K562 (cell line): Measurements from ENCODE around the gene HS3ST5. TPM values are rescaled to one million over a fixed set of nuclear protein-coding genes. Genes with fewer than 3 reads are reported as not detected.

Experiments
- ATAC-seq: fragments of 200-7000 bp; cut with Tn5 transposase; 3 replicates; pipeline ENCODE4 v1.9.1; 2020; ENCODE audit warnings: moderate library complexity
- BruUV-seq: library from RNA; stranded (reverse); fragments of 400-500 nt; replicated peaks from 2 replicates; lab custom pipeline; 2021; lab: Mats Ljungman, UMichigan
- CTCF ChIA-PET: fragments of 300-600 bp; formaldehyde crosslinking; extraction: SDS; loops from one replicate; lab custom pipeline; 2021; ENCODE audit warnings: low intra/inter-chr PET ratio; lab: Yijun Ruan, JAX
- POLR2A ChIA-PET: fragments of 300-600, 350-650 bp; sonication (Branson Sonifier 250); formaldehyde crosslinking; extraction: SDS; loops from one replicate; lab custom pipeline; 2021; ENCODE audit warnings: antibody characterized with exemption, inconsistent platforms; lab: Yijun Ruan, JAX
- DNase-seq, 4 experiments: peaks; one replicate each; pipeline versions ENCODE4 v3.0.0 to v3.0.0-alpha.2; 2011 to 2018; ENCODE audit warnings: low spot score in 3 of 4, mixed read lengths in 3 of 4; ENCODE audit errors: extremely low read depth in 1 of 4
- FAIRE-seq: peaks from 2 replicates; lab custom pipeline; 2011; peaks lifted over from hg19 to GRCh38; lab: Jason Lieb, UNC
- H2AFZ ChIP-seq: 2 replicates; pipeline ENCODE4 v1.6.0; 2011; ENCODE audit warnings: low read depth, low read length, control low read depth, inconsistent platforms
- H3K27ac ChIP-seq: fragments of 200-600 bp; 3 replicates; pipeline ENCODE4 v1.8.0; 2011; ENCODE audit warnings: low read depth, mild to moderate bottlenecking, control low read depth, inconsistent platforms, low read length, moderate library complexity, mixed read lengths; ENCODE audit errors: extremely low read depth
- H3K27me3 ChIP-seq, 2 experiments: fragments of 300-600 bp in 1 of 2; 2 replicates in 1 of 2; 3 replicates in 1 of 2; pipeline versions ENCODE4 v1.6.0 to v1.8.0; 2011; ENCODE audit warnings: inconsistent platforms in 2 of 2, low read length in 2 of 2, mild to moderate bottlenecking in 1 of 2, mixed read lengths in 1 of 2, moderate library complexity in 1 of 2; ENCODE audit not compliant: control insufficient read depth in 2 of 2, insufficient read depth in 2 of 2
- H3K36me3 ChIP-seq: fragments of 300-600 bp; 3 replicates; pipeline ENCODE4 v1.8.0; 2011; ENCODE audit warnings: mild to moderate bottlenecking, low read length, inconsistent platforms; ENCODE audit not compliant: control insufficient read depth, insufficient read depth
- H3K4me1 ChIP-seq, 2 experiments: fragments of 200-600 bp in 1 of 2; replicated peaks in 1 of 2; 2 replicates in 1 of 2; 3 replicates in 1 of 2; pipeline versions ENCODE4 v1.5.1 to v1.8.0; 2011; ENCODE audit warnings: inconsistent platforms in 2 of 2, low read length in 2 of 2, mild to moderate bottlenecking in 1 of 2, mixed read lengths in 1 of 2, moderate library complexity in 1 of 2; ENCODE audit not compliant: control insufficient read depth in 2 of 2, insufficient read depth in 2 of 2
- H3K4me2 ChIP-seq: 2 replicates; pipeline ENCODE4 v1.6.1; 2011; ENCODE audit warnings: low read length, control low read depth, inconsistent platforms, mixed read lengths; ENCODE audit not compliant: insufficient read depth
- H3K4me3 ChIP-seq: fragments of 200-600 bp; sonication (generic), shearing (Covaris generic); 2 replicates; pipeline ENCODE4 v1.5.1; 2016; ENCODE audit warnings: control low read depth, inconsistent platforms
- H3K79me2 ChIP-seq: fragments of 200-600 bp; 3 replicates; pipeline ENCODE4 v1.8.0; 2011; ENCODE audit warnings: low read length, inconsistent platforms; ENCODE audit not compliant: control insufficient read depth, insufficient read depth
- H3K9ac ChIP-seq, 2 experiments: 2 replicates each; pipeline versions ENCODE4 v1.6.0 to v1.6.1; 2011; ENCODE audit warnings: low read depth in 2 of 2, low read length in 2 of 2, control low read depth in 1 of 2, inconsistent platforms in 1 of 2, mild to moderate bottlenecking in 1 of 2, mixed read lengths in 1 of 2; ENCODE audit not compliant: insufficient read depth in 1 of 2
- H3K9me1 ChIP-seq: one replicate; pipeline ENCODE4 v1.6.0; 2011; ENCODE audit warnings: inconsistent platforms, mild to moderate bottlenecking, low read length, moderate library complexity; ENCODE audit not compliant: control insufficient read depth, insufficient read depth
- H3K9me3 ChIP-seq: replicated peaks from 2 replicates; pipeline ENCODE4 v1.5.1; 2011; ENCODE audit warnings: low read depth, low read length, inconsistent platforms; ENCODE audit not compliant: control insufficient read depth, insufficient read depth
- H4K20me1 ChIP-seq: replicated peaks from 2 replicates; pipeline ENCODE4 v1.6.1; 2011; ENCODE audit warnings: low read length, inconsistent platforms, mixed read lengths; ENCODE audit not compliant: control insufficient read depth, insufficient read depth
- ATF3 ChIP-seq, 2 experiments: fragments of 450-650 bp in 1 of 2; sonication (generic) in 1 of 2; formaldehyde crosslinking in 1 of 2; IDR thresholded peaks in 1 of 2; conservative IDR thresholded peaks in 1 of 2; 2 replicates each; pipeline versions ENCODE4 v1.6.1 to v1.8.1; 2016 to 2023; ENCODE audit warnings: mild to moderate bottlenecking in 2 of 2, moderate library complexity in 2 of 2, inconsistent platforms in 1 of 2, missing genetic modification reagents in 1 of 2
- EHMT2 ChIP-seq: fragments of 450-650 bp; IDR thresholded peaks from 2 replicates; pipeline ENCODE4 v1.6.1; 2018; ENCODE audit warnings: antibody characterized with exemption
- FOXO4 ChIP-seq: fragments of 450-650 bp; formaldehyde crosslinking; IDR thresholded peaks from 2 replicates; pipeline ENCODE4 v1.4.0; 2020; ENCODE audit warnings: mild to moderate bottlenecking, moderate library complexity
- HDAC3 ChIP-seq: fragments of 450-650 bp; IDR thresholded peaks from 2 replicates; pipeline ENCODE4 v1.6.1; 2018; ENCODE audit warnings: borderline replicate concordance, mild to moderate bottlenecking, moderate library complexity; ENCODE audit not compliant: partially characterized antibody
- PBX2 ChIP-seq, 2 experiments: IDR thresholded peaks in 1 of 2; conservative IDR thresholded peaks in 1 of 2; 2 replicates each; pipeline ENCODE4 v1.6.1; 2016; ENCODE audit warnings: low read depth in 2 of 2, mild to moderate bottlenecking in 1 of 2, missing compliant biosample characterization in 1 of 2, missing genetic modification characterization in 1 of 2, moderate library complexity in 1 of 2
- RB1 ChIP-seq: fragments of 450-650 bp; IDR thresholded peaks from 2 replicates; pipeline ENCODE4 v1.6.1; 2017; ENCODE audit warnings: low read depth, mild to moderate bottlenecking
- RUNX1 ChIP-seq: sonication (generic); IDR thresholded peaks from 2 replicates; pipeline ENCODE4 v1.6.1; 2016; ENCODE audit warnings: antibody characterized with exemption, low read depth
- SREBF2 ChIP-seq: sonication (generic); formaldehyde crosslinking; IDR thresholded peaks from 2 replicates; pipeline ENCODE4 v1.4.0; 2020; ENCODE audit warnings: mild to moderate bottlenecking, missing genetic modification reagents
- SRSF7 ChIP-seq: fragments of 200-400 bp; formaldehyde crosslinking; optimal IDR thresholded peaks from 2 replicates; pipeline ENCODE3; 2017; ENCODE audit warnings: mild to moderate bottlenecking, low read depth, low read length
- STAT5A ChIP-seq: IDR thresholded peaks from 2 replicates; pipeline ENCODE4 v1.6.1; 2012; ENCODE audit warnings: low read length, inconsistent platforms, borderline replicate concordance
- ZFP1 ChIP-seq: fragments of 450-650 bp; formaldehyde crosslinking; IDR thresholded peaks from 2 replicates; pipeline ENCODE4 v1.4.0; 2020; ENCODE audit warnings: mild to moderate bottlenecking, mixed read lengths
- ZNF140 ChIP-seq: fragments of 250-450 bp; sonication (Bioruptor Pico); IDR thresholded peaks from 2 replicates; pipeline ENCODE4 v1.8.0; 2021; ENCODE audit warnings: moderate library complexity, mild to moderate bottlenecking, inconsistent platforms
- ZNF24 ChIP-seq: fragments of 450-650 bp; IDR thresholded peaks from 2 replicates; pipeline ENCODE4 v1.6.1; 2016
- WGBS: fragments of 100-300 bp; shearing (Covaris generic); methylation state at CpG from one replicate; pipeline ENCODE4 v1.1.6; 2016; ENCODE audit warnings: low coverage, mixed read lengths; ENCODE audit not compliant: insufficient coverage; ENCODE audit errors: missing lambda C conversion rate; 5-methylcytosine and 5-hydroxymethylcytosine counted together
- in situ Hi-C: fragments of 300-500 bp; cut with MboI; formaldehyde crosslinking; loops from 4 replicates; pipeline ENCODE4 v1.15.0; 2018; ENCODE audit warnings: inconsistent platforms, mixed read lengths
- intact Hi-C: fragments of 100-400 bp; cut with micrococcal nuclease; formaldehyde crosslinking; loops from 2 replicates; pipeline ENCODE4 v1.14.2; 2022
- polyA plus RNA-seq, 8 experiments: library from polyadenylated mRNA; depleted of rRNA in 4 of 8; stranded (reverse) in 5 of 8; unstranded in 3 of 8; fragments of >200 nt; fragmentation: Nextera tagmentation in 2 of 8; fragmentation: Illumina TruSeq in 1 of 8; extraction: Ambion mirVana in 2 of 8; extraction: Trizol in 1 of 8; gene quantifications; 2 replicates each; pipeline versions ENCODE4 v1.2.1 to v1.2.3, GENCODE V29; 2011 to 2014; ENCODE audit warnings: inconsistent platforms in 1 of 8, missing spikeins in 1 of 8
- total RNA-seq, 7 experiments: library from RNA; depleted of rRNA in 6 of 7; stranded (reverse); fragments of >200 nt in 6 of 7; fragmentation: Illumina TruSeq in 2 of 7; extraction: Trizol in 2 of 7; gene quantifications; 2 replicates each; pipeline versions ENCODE4 v1.2.1 to v1.2.3, GENCODE V29; 2011 to 2021; ENCODE audit warnings: low replicate concordance in 1 of 7

HS3ST5 gene
- total and polyA plus RNA-seq, 9 of the 15 experiments (the other 6 are each of a cell fraction or from before 2014, with no cell fraction given): not detected

GRCh38 chr6:114362396-114362795 lies 19.6 kb upstream of the HS3ST5 start (continued):
- TF ChIP-seq PBX2 (CRISPR knock-in tag; IDR thresholded peaks at IDR 0.05; ENCODE audit: low read depth) (no peak), PBX2 (tag; conservative IDR thresholded peaks at IDR 0.05; ENCODE audit: low read depth) (no peak), SREBF2 (CRISPR knock-in tag) (no peak)

- DNase-seq (no peak), ATAC-seq (no peak), FAIRE-seq (no peak)
- Histone ChIP-seq H3K27ac (no peak overlapping the region), H3K4me1 (no peaks in the 10 kb centered on the region), H4K20me1 (no peaks in the 10 kb centered on the region), H3K27me3 (no peaks in the 10 kb centered on the region), H3K4me2 (no peak overlapping the region), H3K9me3 (no peaks in the 10 kb centered on the region), H3K79me2 (no peaks in the 10 kb centered on the region), H3K9ac (no peak overlapping the region), H3K4me3 (no peak overlapping the region), H3K9me1 (no peaks in the 10 kb centered on the region)
- POLR2A ChIA-PET: no interaction called here
- CTCF ChIA-PET: no interaction called here
- in situ Hi-C loops: no loop called here
- intact Hi-C loops: no loop called here
- WGBS: 0% methylated on average over 1 of the region's 1 CpG
- TF ChIP-seq ATF3 (IDR thresholded peaks at IDR 0.05): no peak
- no peak for TF ChIP-seq ATF3 (CRISPR knock-in tag; conservative IDR thresholded peaks at IDR 0.05)
- TF ChIP-seq ZNF24: no peak
- no peak for TF ChIP-seq RB1
- TF ChIP-seq FOXO4 (CRISPR knock-in tag): no peak
- no peak for TF ChIP-seq ZNF140 (CRISPR knock-in tag)
- no peak for TF ChIP-seq ZFP1 (CRISPR knock-in tag)
- no peak for TF ChIP-seq SRSF7
- no peak for TF ChIP-seq RUNX1
- no peak for TF ChIP-seq HDAC3
- no peak for TF ChIP-seq EHMT2
- TF ChIP-seq STAT5A: no peak
- TF ChIP-seq, all 486 proteins: peak for 0
- no peaks in the 10 kb centered on the region for H3K36me3 ChIP-seq
- BruUV-seq: no TSS peak
- no peak overlapping the region for H2AFZ ChIP-seq
These were observed 18.2 kb upstream of the HS3ST5 start for GRCh38 chr6:114361036-114361435.
